ENCODE results near the gene AK5.
A peak's percentile ranks its signal among the peaks of the same experiment; 100 is the strongest.

AK5 gene

GRCh38 chr1:77468949-77469710 is 187.3 kb downstream of the AK5 start:
- H3K27ac ChIP-seq: peak overlapping the region; percentile 24 to 60

DNA sequence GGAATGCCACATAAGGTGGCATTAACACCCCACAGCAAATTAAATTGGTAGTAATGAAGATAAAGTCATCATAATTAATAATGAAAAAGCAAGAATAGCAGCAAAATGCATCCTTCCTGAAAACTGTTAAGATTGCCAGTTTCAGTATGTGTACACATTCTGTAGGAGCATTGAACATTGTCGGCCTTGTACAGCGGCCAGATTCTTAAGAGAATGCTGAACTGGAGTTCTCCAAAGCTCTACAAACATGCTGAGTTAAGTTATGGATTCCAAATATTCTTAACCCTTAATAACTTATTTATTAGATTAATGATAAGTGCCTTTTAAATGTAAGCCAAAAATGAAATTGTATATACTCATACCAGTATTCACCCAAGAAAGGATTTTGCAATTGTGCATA is 189.9 kb downstream of the AK5 start:
- TF ChIP-seq, protein P1, sequence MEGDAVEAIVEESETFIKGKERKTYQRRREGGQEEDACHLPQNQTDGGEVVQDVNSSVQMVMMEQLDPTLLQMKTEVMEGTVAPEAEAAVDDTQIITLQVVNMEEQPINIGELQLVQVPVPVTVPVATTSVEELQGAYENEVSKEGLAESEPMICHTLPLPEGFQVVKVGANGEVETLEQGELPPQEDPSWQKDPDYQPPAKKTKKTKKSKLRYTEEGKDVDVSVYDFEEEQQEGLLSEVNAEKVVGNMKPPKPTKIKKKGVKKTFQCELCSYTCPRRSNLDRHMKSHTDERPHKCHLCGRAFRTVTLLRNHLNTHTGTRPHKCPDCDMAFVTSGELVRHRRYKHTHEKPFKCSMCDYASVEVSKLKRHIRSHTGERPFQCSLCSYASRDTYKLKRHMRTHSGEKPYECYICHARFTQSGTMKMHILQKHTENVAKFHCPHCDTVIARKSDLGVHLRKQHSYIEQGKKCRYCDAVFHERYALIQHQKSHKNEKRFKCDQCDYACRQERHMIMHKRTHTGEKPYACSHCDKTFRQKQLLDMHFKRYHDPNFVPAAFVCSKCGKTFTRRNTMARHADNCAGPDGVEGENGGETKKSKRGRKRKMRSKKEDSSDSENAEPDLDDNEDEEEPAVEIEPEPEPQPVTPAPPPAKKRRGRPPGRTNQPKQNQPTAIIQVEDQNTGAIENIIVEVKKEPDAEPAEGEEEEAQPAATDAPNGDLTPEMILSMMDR (IDR thresholded peaks at IDR 0.05): no peak
- no peak overlapping the region for H3K27ac ChIP-seq
- no peak overlapping the region for H3K4me3 ChIP-seq
- DNase-seq (ENCODE audit: low spot score): no peak

More at GRCh38 chr1:77468949-77469710, 187.3 kb downstream of the AK5 start:
- TF ChIP-seq, protein P1 (IDR thresholded peaks at IDR 0.05): no peak
- H3K4me3 ChIP-seq: no peak overlapping the region
- DNase-seq (ENCODE audit: low spot score): no peak

GRCh38 chr1:77473690-77474089 is 191.9 kb downstream of the AK5 start:
- Histone ChIP-seq H3K4me3 (no peak overlapping the region), H3K27ac (no peak overlapping the region)
- DNase-seq (ENCODE audit: low spot score): no peak
- TF ChIP-seq, protein P1 (IDR thresholded peaks at IDR 0.05): no peak

DNA sequence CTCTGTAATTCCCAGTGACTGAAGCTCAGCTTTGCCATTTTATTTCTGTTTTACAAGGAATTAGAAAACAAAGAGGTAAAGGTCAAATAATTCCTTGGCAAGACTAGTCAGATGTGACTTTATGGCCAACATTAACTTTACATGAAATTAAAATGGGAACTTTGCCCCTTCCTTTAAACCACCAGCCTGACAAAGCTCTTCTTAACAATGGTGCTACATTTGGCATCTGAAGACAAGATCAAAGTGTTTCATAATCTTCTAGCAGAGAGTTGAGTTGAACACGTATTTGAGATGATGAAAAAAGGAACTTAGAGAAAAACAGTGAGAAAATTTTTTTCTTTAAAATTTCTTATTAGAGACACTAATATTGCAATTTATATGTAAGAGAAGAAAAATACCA is 193.8 kb downstream of the AK5 start:
- H3K27ac ChIP-seq: no peak overlapping the region
- no peak for DNase-seq (ENCODE audit: low spot score)
- H3K4me3 ChIP-seq: no peak overlapping the region
- TF ChIP-seq, protein P1 (IDR thresholded peaks at IDR 0.05): no peak

- DNase-seq (ENCODE audit: low spot score): no peak
- TF ChIP-seq, protein P1 (IDR thresholded peaks at IDR 0.05): no peak
- H3K27ac ChIP-seq: no peak overlapping the region
These were observed 194.7 kb downstream of the AK5 start for GRCh38 chr1:77476475-77476874.

GRCh38 chr1:77484334-77484733 is 202.5 kb downstream of the AK5 start:
- TF ChIP-seq, protein P1 (IDR thresholded peaks at IDR 0.05): no peak
- H3K4me3 ChIP-seq: no peak overlapping the region
- no peak for DNase-seq (ENCODE audit: low spot score)
- H3K27ac ChIP-seq: no peak overlapping the region

More at GRCh38 chr1:77476475-77476874, 194.7 kb downstream of the AK5 start:
- H3K4me3 ChIP-seq: no peak overlapping the region

DNA sequence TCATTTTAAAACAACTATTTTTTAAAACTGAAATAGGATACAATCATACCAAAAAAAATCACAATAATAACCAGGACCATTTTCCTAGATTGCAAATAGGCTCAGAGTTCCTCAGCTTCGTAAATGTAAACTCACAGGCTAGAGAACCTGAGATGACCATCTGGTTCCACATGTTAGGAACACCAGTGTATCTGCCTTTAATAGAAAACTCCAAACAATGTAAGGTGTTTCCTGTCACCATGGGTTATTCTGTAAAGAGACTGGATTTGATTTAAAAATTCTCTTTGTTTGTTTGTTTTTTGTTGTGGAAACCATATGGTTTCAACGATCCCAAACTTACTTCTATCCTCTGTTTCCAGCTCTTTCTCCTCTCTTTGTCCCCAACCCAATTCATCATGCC is 203.1 kb downstream of the AK5 start:
- H3K4me3 ChIP-seq: no peak overlapping the region
- TF ChIP-seq, protein P1 (IDR thresholded peaks at IDR 0.05): no peak
- no peak for DNase-seq (ENCODE audit: low spot score)
- no peak overlapping the region for H3K27ac ChIP-seq
